IMR-90 (cell line): ENCODE data around the gene MPRIP. TPM values are rescaled to one million over a fixed set of nuclear protein-coding genes. Genes with fewer than 3 reads are reported as not detected.
"Not testable (repeated sequence)": the region's sequence is repeated elsewhere in the genome, so short reads cannot be mapped to it uniquely, and the experiment has no call there.

Experiments used
- ATAC-seq: fragments of 200-7000 bp; cut with Tn5 transposase; 2 replicates; pipeline ENCODE4 v1.9.1; 2020; ENCODE audit warnings: low read depth, mild to moderate bottlenecking, moderate library complexity
- BruUV-seq: library from RNA; stranded (reverse); fragments of 400-500 nt; replicated peaks from 2 replicates; lab custom pipeline; 2021; lab: Mats Ljungman, UMichigan
- CTCF ChIA-PET: fragments of 300-600 bp; formaldehyde crosslinking; extraction: SDS; loops from one replicate; lab custom pipeline; 2021; ENCODE audit warnings: antibody characterized with exemption; lab: Yijun Ruan, JAX
- POLR2A ChIA-PET: fragments of 300-600 bp; sonication (Branson Sonifier 250); formaldehyde crosslinking; loops from one replicate; lab custom pipeline; 2022; ENCODE audit warnings: antibody characterized with exemption; ENCODE audit not compliant: unreplicated experiment; lab: Charles Lee
- DNase-seq: peaks from one replicate; pipeline ENCODE4 v3.0.0; 2013
- H2AFZ ChIP-seq: replicated peaks from 2 replicates; pipeline ENCODE3; 2013; ENCODE audit warnings: low read length, mild to moderate bottlenecking; ENCODE audit not compliant: poor library complexity
- H2AK5ac ChIP-seq: 2 replicates; pipeline ENCODE4 v1.6.1; 2013; ENCODE audit warnings: low read depth, low read length, inconsistent platforms
- H2AK9ac ChIP-seq: replicated peaks from 2 replicates; pipeline ENCODE3; 2013; ENCODE audit warnings: mild to moderate bottlenecking, low read depth, low read length, moderate library complexity; ENCODE audit not compliant: poor library complexity
- H2BK120ac ChIP-seq: 2 replicates; pipeline ENCODE4 v1.6.1; 2013; ENCODE audit warnings: low read depth, low read length, inconsistent platforms
- H2BK15ac ChIP-seq: 3 replicates; pipeline ENCODE4 v1.6.1; 2013; ENCODE audit warnings: low read depth, low read length, inconsistent platforms
- H2BK20ac ChIP-seq: 2 replicates; pipeline ENCODE4 v1.6.1; 2013; ENCODE audit warnings: low read depth, mild to moderate bottlenecking, inconsistent platforms, low read length, moderate library complexity
- H2BK5ac ChIP-seq: 2 replicates; pipeline ENCODE4 v1.6.1; 2013; ENCODE audit warnings: mild to moderate bottlenecking, low read depth, low read length, inconsistent platforms; ENCODE audit not compliant: poor library complexity, severe bottlenecking
- H3K14ac ChIP-seq: replicated peaks from 2 replicates; pipeline ENCODE4 v1.6.1; 2013; ENCODE audit warnings: low read depth, low read length, inconsistent platforms
- H3K18ac ChIP-seq: 2 replicates; pipeline ENCODE4 v1.6.1; 2013; ENCODE audit warnings: low read depth, low read length, control low read depth
- H3K23ac ChIP-seq: 2 replicates; pipeline ENCODE4 v1.6.1; 2013; ENCODE audit warnings: low read depth, low read length, inconsistent platforms
- H3K27ac ChIP-seq: 2 replicates; pipeline ENCODE4 v1.5.1; 2013; ENCODE audit warnings: mild to moderate bottlenecking, control low read depth, low read length; ENCODE audit not compliant: insufficient read depth
- H3K27me3 ChIP-seq: 2 replicates; pipeline ENCODE4 v1.6.1; 2013; ENCODE audit warnings: low read length; ENCODE audit not compliant: control insufficient read depth, insufficient read depth
- H3K36me3 ChIP-seq: 2 replicates; pipeline ENCODE4 v1.6.1; 2013; ENCODE audit warnings: low read length, mixed read lengths; ENCODE audit not compliant: control insufficient read depth, insufficient read depth
- H3K4ac ChIP-seq: 2 replicates; pipeline ENCODE4 v1.6.1; 2013; ENCODE audit warnings: low read depth, low read length, inconsistent platforms
- H3K4me1 ChIP-seq: 2 replicates; pipeline ENCODE4 v1.6.1; 2013; ENCODE audit warnings: low read length, mixed read lengths; ENCODE audit not compliant: control insufficient read depth, insufficient read depth
- H3K4me2 ChIP-seq: 2 replicates; pipeline ENCODE4 v1.6.1; 2013; ENCODE audit warnings: low read depth, mild to moderate bottlenecking, control low read depth, low read length, moderate library complexity
- H3K4me3 ChIP-seq: 2 replicates; pipeline ENCODE4 v1.5.1; 2013; ENCODE audit warnings: low read depth, mild to moderate bottlenecking, control low read depth, low read length, moderate library complexity; ENCODE audit not compliant: insufficient read depth
- H3K56ac ChIP-seq: 2 replicates; pipeline ENCODE4 v1.6.1; 2013; ENCODE audit warnings: low read length, inconsistent platforms; ENCODE audit not compliant: insufficient read depth; ENCODE audit errors: extremely low read depth
- H3K79me1 ChIP-seq, 2 experiments: 2 replicates each; pipeline ENCODE4 v1.6.1; 2013; ENCODE audit warnings: low read length in 2 of 2, inconsistent platforms in 1 of 2, low read depth in 1 of 2
- H3K9ac ChIP-seq: 2 replicates; pipeline ENCODE4 v1.6.1; 2013; ENCODE audit warnings: low read depth, low read length, control low read depth
- H3K9me1 ChIP-seq: 2 replicates; pipeline ENCODE4 v1.6.1; 2013; ENCODE audit warnings: low read length, inconsistent platforms; ENCODE audit not compliant: insufficient read depth
- H3K9me3 ChIP-seq: 2 replicates; pipeline ENCODE4 v1.6.1; 2013; ENCODE audit warnings: low read length; ENCODE audit not compliant: control insufficient read depth, insufficient read depth
- H4K20me1 ChIP-seq: 2 replicates; pipeline ENCODE4 v1.6.1; 2013; ENCODE audit warnings: low read length, inconsistent platforms; ENCODE audit not compliant: insufficient read depth
- H4K5ac ChIP-seq: 2 replicates; pipeline ENCODE4 v1.6.1; 2013; ENCODE audit warnings: mild to moderate bottlenecking, low read depth, low read length, control low read depth
- H4K8ac ChIP-seq, 2 experiments: 2 replicates each; pipeline ENCODE4 v1.6.1; 2013; ENCODE audit warnings: low read depth in 2 of 2, low read length in 2 of 2, control low read depth in 1 of 2, inconsistent platforms in 1 of 2
- H4K91ac ChIP-seq: 2 replicates; pipeline ENCODE4 v1.6.1; 2013; ENCODE audit warnings: low read depth, low read length, inconsistent platforms; ENCODE audit not compliant: insufficient read depth
- WGBS, 2 experiments: methylation state at CpG; one replicate each; pipeline versions ENCODE4 v1.1.5 to v1.1.7; 2013; ENCODE audit warnings: missing lambda C conversion rate in 2 of 2; ENCODE audit not compliant: insufficient read length in 1 of 2; ENCODE audit errors: extremely low coverage in 2 of 2; 5-methylcytosine and 5-hydroxymethylcytosine counted together
- dilution Hi-C: fragments of 300-500 bp; cut with HindIII; formaldehyde crosslinking; loops from one replicate; pipeline ENCODE4 v1.14.3; 2018; ENCODE audit warnings: low sequenced_read_pairs; ENCODE audit not compliant: unreplicated experiment
- in situ Hi-C: fragments of 300-500 bp; cut with MboI; formaldehyde crosslinking; loops from 3 replicates; pipeline ENCODE4 v1.14.3; 2019; ENCODE audit warnings: low sequenced_read_pairs, inconsistent platforms, mixed read lengths
- intact Hi-C: fragments of 100-400 bp; cut with micrococcal nuclease; formaldehyde crosslinking; loops from 2 replicates; pipeline ENCODE4 v1.10.0; 2022
- polyA plus RNA-seq, 3 experiments: library from polyadenylated mRNA; depleted of rRNA; stranded (reverse); fragments of >200 nt; gene quantifications; 2 replicates each; pipeline ENCODE4 v1.2.3, GENCODE V29; 2012; ENCODE audit warnings: low replicate concordance in 1 of 3
- total RNA-seq: library from RNA; depleted of rRNA; stranded (reverse); fragments of >200 nt; gene quantifications from 2 replicates; pipeline ENCODE4 v1.2.3, GENCODE V29; 2012

MPRIP gene
- total and polyA plus RNA-seq, 2 of the 4 experiments (the other 2 are of a cell fraction) = 111 to 149 TPM

GRCh38 chr17:17158506-17158905, 116.2 kb downstream of the MPRIP start:
- intact Hi-C loops = not testable (repeated sequence)
- H3K36me3 ChIP-seq = peaks cover 76% of the 10 kb centered on the region

More at GRCh38 chr17:17158506-17158905, 116.2 kb downstream of the MPRIP start:
- DNase-seq, H3K27ac ChIP-seq, H3K9ac ChIP-seq, H3K4me3 ChIP-seq, H3K9me3 ChIP-seq, H4K5ac ChIP-seq, H2AK9ac ChIP-seq, H3K18ac ChIP-seq, ATAC-seq, H2BK15ac ChIP-seq, in situ Hi-C loops, H2BK120ac ChIP-seq, H3K4ac ChIP-seq, H2BK5ac ChIP-seq, BruUV-seq, H4K91ac ChIP-seq, H3K4me2 ChIP-seq, H3K23ac ChIP-seq, H4K8ac ChIP-seq, H2AFZ ChIP-seq, H3K56ac ChIP-seq, CTCF ChIA-PET, H2AK5ac ChIP-seq, POLR2A ChIA-PET, dilution Hi-C loops, H3K27me3 ChIP-seq, H3K14ac ChIP-seq, H2BK20ac ChIP-seq: not testable (repeated sequence)
- 97% methylated on average over 27 of the region's 33 CpGs; no CpG with 5 or more reads in 1 of the 2 experiments for WGBS, 2 experiments
- peaks cover 19% of the 10 kb centered on the region for H4K20me1 ChIP-seq
- peaks cover 34 to 65% of the 10 kb centered on the region in 2 experiments for H3K79me1 ChIP-seq
- H3K9me1 ChIP-seq = peaks cover 14% of the 10 kb centered on the region
- H3K4me1 ChIP-seq = peaks cover 13% of the 10 kb centered on the region
